Midbrain (tissue), 1 donor: ENCODE data around the gene KIF16B.
"Not testable (repeated sequence)": the region's sequence is repeated elsewhere in the genome, so short reads cannot be mapped to it uniquely, and the experiment has no call there.

ENCODE experiments used
- DNase-seq: peaks from one replicate; lab custom pipeline; 2025; lab: John Stamatoyannopoulos, UW

KIF16B gene

GRCh38 chr20:16293590-16293989 lies 279.7 kb downstream of the KIF16B start:
- no peak for DNase-seq

- DNase-seq, result no peak
Observed at GRCh38 chr20:16292226-16292880, 280.9 kb downstream of the KIF16B start.

GRCh38 chr20:16290358-16290757 lies 282.9 kb downstream of the KIF16B start:
- DNase-seq, result no peak

- no peak for DNase-seq
Observed at GRCh38 chr20:16287776-16288175, 285.5 kb downstream of the KIF16B start.

GRCh38 chr20:16286601-16287000 lies 286.6 kb downstream of the KIF16B start:
- no peak for DNase-seq

GRCh38 chr20:16284385-16285100 lies 288.7 kb downstream of the KIF16B start:
- DNase-seq, result no peak

- DNase-seq, result no peak
Observed at GRCh38 chr20:16283978-16284377, 289.3 kb downstream of the KIF16B start.

- no peak for DNase-seq
Observed at GRCh38 chr20:16283307-16283706, 289.9 kb downstream of the KIF16B start.

- no peak for DNase-seq
Observed at GRCh38 chr20:16280219-16280618, 293.0 kb downstream of the KIF16B start.

GRCh38 chr20:16279320-16279719 lies 293.9 kb downstream of the KIF16B start:
- no peak for DNase-seq

GRCh38 chr20:16273812-16274555 lies 299.3 kb downstream of the KIF16B start:
- no peak for DNase-seq

- DNase-seq, result no peak
Observed at GRCh38 chr20:16272780-16273360, 300.4 kb downstream of the KIF16B start.

GRCh38 chr20:16271450-16271849 lies 301.8 kb downstream of the KIF16B start:
- DNase-seq, result no peak

GRCh38 chr20:16270989-16271388 lies 302.3 kb downstream of the KIF16B start:
- DNase-seq, result no peak

GRCh38 chr20:16270314-16270931 lies 302.8 kb downstream of the KIF16B start:
- no peak for DNase-seq

GRCh38 chr20:16267526-16267925 lies 305.7 kb downstream of the KIF16B start:
- DNase-seq, result no peak

- DNase-seq, result no peak
Observed at GRCh38 chr20:16265334-16265733, 307.9 kb downstream of the KIF16B start.

- no peak for DNase-seq
Observed at GRCh38 chr20:16263582-16263981, 309.7 kb downstream of the KIF16B start.

- DNase-seq, result no peak
Observed at GRCh38 chr20:16262594-16262993, 310.7 kb downstream of the KIF16B start.

- DNase-seq, result no peak
Observed at GRCh38 chr20:16261733-16262273, 311.4 kb downstream of the KIF16B start.

- no peak for DNase-seq
Observed at GRCh38 chr20:16260911-16261310, 312.3 kb downstream of the KIF16B start.

GRCh38 chr20:16260133-16260532 lies 313.1 kb downstream of the KIF16B start:
- not testable (repeated sequence) for DNase-seq
